Measurements from ENCODE around the gene ZDHHC11. TPM values are rescaled to one million over a fixed set of nuclear protein-coding genes. Genes with fewer than 3 reads are reported as not detected.
"Not testable (repeated sequence)": the region's sequence is repeated elsewhere in the genome, so short reads cannot be mapped to it uniquely, and the experiment has no call there.

ZDHHC11 gene
- total RNA-seq, 4 donors from 2014 or later: 2.4 to 5.8 (median 4.8) TPM

DNA sequence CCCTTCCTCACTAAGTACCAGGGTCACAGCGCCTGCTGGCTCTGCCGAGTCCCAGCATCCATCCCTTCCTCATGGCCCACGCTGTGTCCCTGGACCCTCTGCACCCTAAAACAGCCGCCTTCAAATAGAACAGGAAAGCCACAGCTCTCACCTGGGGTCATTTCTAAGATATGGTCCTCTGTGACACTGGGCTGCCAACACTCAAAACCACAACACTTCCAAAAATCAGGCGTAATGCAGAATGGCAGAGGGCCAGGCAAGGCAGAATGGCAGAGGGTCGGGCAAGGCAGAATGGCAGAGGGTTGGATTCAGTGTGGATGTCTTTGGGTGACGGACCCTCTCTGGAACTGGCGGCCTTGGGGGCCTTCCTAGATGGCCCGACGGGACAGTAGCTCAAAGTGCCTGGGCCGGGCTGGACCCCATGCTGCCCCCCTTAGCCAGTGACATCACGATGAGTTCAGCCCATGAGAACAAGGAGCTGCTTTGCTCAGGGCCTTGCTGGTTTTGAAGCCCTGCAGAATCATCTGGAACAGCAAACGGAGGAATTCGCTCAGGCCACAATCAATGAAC lies 101.6 kb downstream of the ZDHHC11 start:
- ATAC-seq (ENCODE audit: low FRiP score) (no peak), DNase-seq (ENCODE audit: low spot score) (no peak)
- TF ChIP-seq CTCF (IDR thresholded peaks at IDR 0.05): no peak

DNA sequence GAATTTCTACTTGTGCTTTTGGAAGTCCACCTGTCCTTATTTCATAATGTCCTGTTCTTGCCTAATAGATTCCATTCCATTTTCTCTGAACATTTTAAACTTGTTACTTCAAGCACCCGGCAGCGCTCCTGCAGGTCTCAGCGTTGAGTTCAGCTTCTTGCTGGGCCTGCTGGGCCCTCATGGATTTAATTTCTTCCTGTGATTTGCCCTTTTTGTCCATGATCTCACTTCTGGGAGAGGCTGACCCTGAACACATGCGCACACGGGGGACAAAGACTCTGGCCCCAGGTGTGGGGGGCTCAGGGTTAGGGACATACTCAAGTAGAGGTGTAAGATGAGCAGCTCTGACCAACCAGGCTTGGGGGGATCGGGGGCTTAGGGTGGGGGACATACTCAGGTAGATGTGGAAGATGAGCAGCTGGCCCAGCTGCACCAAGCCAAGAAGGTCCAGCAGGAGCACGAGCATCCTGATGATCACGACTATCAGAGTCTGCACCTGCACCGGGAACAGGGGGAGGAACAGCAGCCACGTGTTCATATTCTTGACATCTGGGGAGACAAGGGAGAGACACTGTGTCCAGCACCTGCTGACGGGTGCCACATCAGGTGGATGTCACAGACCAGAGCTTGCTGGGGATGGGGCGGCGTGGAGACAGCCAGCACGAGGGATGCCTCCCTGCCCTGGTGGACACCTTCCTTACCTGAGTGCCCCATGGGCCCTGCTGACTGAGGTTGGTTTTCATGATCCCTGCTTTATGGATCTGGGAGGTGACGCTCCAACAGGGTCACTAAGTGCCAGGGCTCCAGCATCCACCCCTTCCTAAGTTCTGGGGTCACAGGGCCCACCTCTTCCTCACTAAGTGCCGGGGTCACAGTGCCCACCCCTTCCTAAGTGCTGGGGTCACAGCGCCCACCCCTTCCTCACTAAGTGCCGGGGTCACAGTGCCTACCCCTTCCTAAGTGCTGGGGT lies 102.5 kb downstream of the ZDHHC11 start:
- not testable (repeated sequence) for DNase-seq (ENCODE audit: low spot score); ATAC-seq (ENCODE audit: low FRiP score)

- DNase-seq (ENCODE audit: low spot score); ATAC-seq (ENCODE audit: low FRiP score): not testable (repeated sequence)
Observed at GRCh38 chr5:747303-747844, 103.4 kb downstream of the ZDHHC11 start.

- DNase-seq (ENCODE audit: low spot score) (no peak), ATAC-seq (ENCODE audit: low FRiP score) (no peak)
- no peak for TF ChIP-seq CTCF (IDR thresholded peaks at IDR 0.05)
Observed at GRCh38 chr5:746258-746761, 104.5 kb downstream of the ZDHHC11 start.

Other genes with a start within 250 kb of the ZDHHC11 start
- 1 to 10 TPM; 1.1 to 2.0 (median 1.7) TPM for gene CEP72, start 238.6 kb downstream of the ZDHHC11 start, total RNA-seq
- gene TPPP, start 157.6 kb downstream of the ZDHHC11 start, total RNA-seq: 1 to 10 TPM; 3.9 to 7.8 (median 5.5) TPM
- 1 to 10 TPM; 1.1 to 5.5 (median 3.5) TPM for gene ZDHHC11B, start 66.3 kb downstream of the ZDHHC11 start, total RNA-seq
- gene BRD9, start 41.8 kb upstream of the ZDHHC11 start, total RNA-seq: 10 to 100 TPM; 24.0 to 53.2 (median 36.7) TPM
- gene TRIP13, start 41.9 kb upstream of the ZDHHC11 start, total RNA-seq: 1 to 10 TPM in 1 of 4 donors, under 1 TPM in 3; 0.79 to 3.0 (median 0.93) TPM
- gene NKD2, start 157.8 kb upstream of the ZDHHC11 start, total RNA-seq: 1 to 10 TPM; 1.1 to 7.1 (median 1.8) TPM